PC-3 (cell line): ENCODE measurements around the gene RUVBL2.
"Not testable (repeated sequence)": the region's sequence is repeated elsewhere in the genome, so short reads cannot be mapped to it uniquely, and the experiment has no call there.

Experiments used
- CTCF ChIP-seq: fragments of 300-600 bp; sonication (generic); conservative IDR thresholded peaks from 2 replicates; pipeline ENCODE4 v1.5.1; 2017; ENCODE audit warnings: antibody characterized with exemption, low read depth, mild to moderate bottlenecking, low read length
- EZH2 ChIP-seq: fragments of 300-600 bp; sonication (generic); IDR thresholded peaks from one replicate; pipeline ENCODE4 v1.6.1; 2017; ENCODE audit warnings: antibody characterized with exemption, mild to moderate bottlenecking, low read length; ENCODE audit not compliant: unreplicated experiment
- EZH2phosphoT487 ChIP-seq: fragments of 300-600 bp; sonication (generic); IDR thresholded peaks from 2 replicates; pipeline ENCODE4 v1.6.1; 2018; ENCODE audit warnings: mild to moderate bottlenecking, antibody characterized with exemption, low read length, borderline replicate concordance

GRCh38 chr19:49042666-49043065, 49.0 kb downstream of the RUVBL2 start:
- not testable (repeated sequence) for TF ChIP-seq CTCF, EZH2phosphoT487, EZH2
